SK-N-SH treated with all-trans-retinoic acid at 6 μM for 48 hours (cell line): Measurements from ENCODE around the gene MAP3K13.

Experiments used
- ATAC-seq: fragments of 200-7000 bp; cut with Tn5 transposase; 3 replicates; pipeline ENCODE4 v1.9.1; 2020; ENCODE audit warnings: mild to moderate bottlenecking, moderate library complexity
- ARNTL ChIP-seq: fragments of 450-650 bp; formaldehyde crosslinking; IDR thresholded peaks from 2 replicates; pipeline ENCODE4 v1.5.0; 2020; ENCODE audit warnings: low read depth, mild to moderate bottlenecking, moderate library complexity, borderline replicate concordance
- BACH2 ChIP-seq: fragments of 250-450 bp; sonication (Bioruptor Pico); IDR thresholded peaks from 2 replicates; pipeline ENCODE4 v1.9.0; 2021; ENCODE audit warnings: mild to moderate bottlenecking, borderline replicate concordance
- CSDC2 ChIP-seq: fragments of 250-450 bp; sonication (Bioruptor Pico); IDR thresholded peaks from 2 replicates; pipeline ENCODE4 v1.5.0; 2020; ENCODE audit warnings: mild to moderate bottlenecking, moderate library complexity
- ESRRG ChIP-seq: fragments of 250-450 bp; sonication (Bioruptor Pico); IDR thresholded peaks from 2 replicates; pipeline ENCODE4 v1.6.1; 2021; ENCODE audit warnings: mild to moderate bottlenecking
- ISL1 ChIP-seq: fragments of 250-450 bp; sonication (Bioruptor Pico); IDR thresholded peaks from 2 replicates; pipeline ENCODE4 v2.1.2; 2022; ENCODE audit warnings: mild to moderate bottlenecking, moderate library complexity
- OSR1 ChIP-seq: fragments of 250-450 bp; sonication (Bioruptor Pico); IDR thresholded peaks from 2 replicates; pipeline ENCODE4 v1.8.0; 2022; ENCODE audit warnings: moderate library complexity, mild to moderate bottlenecking, inconsistent platforms
- PPARA ChIP-seq: fragments of 250-450 bp; sonication (Bioruptor Pico); IDR thresholded peaks from 2 replicates; pipeline ENCODE4 v1.5.0; 2020; ENCODE audit warnings: mild to moderate bottlenecking, borderline replicate concordance
- RARB ChIP-seq: fragments of 250-450 bp; sonication (Bioruptor Pico); IDR thresholded peaks from 2 replicates; pipeline ENCODE4 v1.8.0; 2021; ENCODE audit warnings: mild to moderate bottlenecking, moderate library complexity
- SNAI2 ChIP-seq: fragments of 250-450 bp; sonication (Bioruptor Pico); IDR thresholded peaks from 2 replicates; pipeline ENCODE4 v1.5.0; 2020; ENCODE audit warnings: mild to moderate bottlenecking, moderate library complexity
- TCF4 ChIP-seq: fragments of 250-450 bp; sonication (Bioruptor Pico); IDR thresholded peaks from 2 replicates; pipeline ENCODE4 v1.8.0; 2021; ENCODE audit warnings: mild to moderate bottlenecking, moderate library complexity, borderline replicate concordance
- TOX ChIP-seq: fragments of 250-450 bp; sonication (Bioruptor Pico); IDR thresholded peaks from 2 replicates; pipeline ENCODE4 v1.8.0; 2021; ENCODE audit warnings: mild to moderate bottlenecking, moderate library complexity, borderline replicate concordance
- ZC3H10 ChIP-seq: fragments of 250-450 bp; sonication (Bioruptor Pico); IDR thresholded peaks from 2 replicates; pipeline ENCODE4 v1.5.1; 2021; ENCODE audit warnings: mild to moderate bottlenecking, moderate library complexity
- ZFP3 ChIP-seq: fragments of 250-450 bp; sonication (Bioruptor Pico); IDR thresholded peaks from 2 replicates; pipeline ENCODE4 v1.5.0; 2020; ENCODE audit warnings: mild to moderate bottlenecking, moderate library complexity
- ZFP30 ChIP-seq: fragments of 450-650 bp; formaldehyde crosslinking; IDR thresholded peaks from 2 replicates; pipeline ENCODE4 v1.5.0; 2022; ENCODE audit warnings: mild to moderate bottlenecking, moderate library complexity
- ZNF565 ChIP-seq: fragments of 450-650 bp; formaldehyde crosslinking; conservative IDR thresholded peaks from 2 replicates; pipeline ENCODE4 v1.5.0; 2020; ENCODE audit warnings: low read depth, mild to moderate bottlenecking, moderate library complexity
- ZNF70 ChIP-seq: fragments of 450-650 bp; formaldehyde crosslinking; IDR thresholded peaks from 2 replicates; pipeline ENCODE4 v1.5.0; 2020; ENCODE audit warnings: mild to moderate bottlenecking, moderate library complexity
- ZNF8 ChIP-seq: fragments of 450-650 bp; formaldehyde crosslinking; IDR thresholded peaks from 2 replicates; pipeline ENCODE4 v1.5.0; 2020; ENCODE audit warnings: mild to moderate bottlenecking, moderate library complexity
- TF ChIP-seq, protein P1 (sequence below): fragments of 250-450 bp; sonication (Bioruptor Pico); IDR thresholded peaks from 2 replicates; pipeline ENCODE4 v1.8.0; 2020; ENCODE audit warnings: mild to moderate bottlenecking, moderate library complexity, borderline replicate concordance
- TF ChIP-seq, protein P2 (sequence below): fragments of 250-450 bp; sonication (Bioruptor Pico); IDR thresholded peaks from 2 replicates; pipeline ENCODE4 v1.8.0; 2021; ENCODE audit warnings: low read depth, mild to moderate bottlenecking, moderate library complexity, borderline replicate concordance
- TF ChIP-seq, protein P3 (sequence below): fragments of 250-450 bp; sonication (Bioruptor Pico); IDR thresholded peaks from 2 replicates; pipeline ENCODE4 v1.5.0; 2020; ENCODE audit warnings: mild to moderate bottlenecking, moderate library complexity
- TF ChIP-seq, protein P4 (sequence below): fragments of 250-450 bp; sonication (Bioruptor Pico); IDR thresholded peaks from 2 replicates; pipeline ENCODE4 v1.5.1; 2021; ENCODE audit warnings: mild to moderate bottlenecking, moderate library complexity
- TF ChIP-seq, protein P5 (sequence below): fragments of 250-450 bp; sonication (Bioruptor Pico); IDR thresholded peaks from 2 replicates; pipeline ENCODE4 v1.5.1; 2020; ENCODE audit warnings: low read depth, mild to moderate bottlenecking, moderate library complexity

The MAP3K13 gene

DNA sequence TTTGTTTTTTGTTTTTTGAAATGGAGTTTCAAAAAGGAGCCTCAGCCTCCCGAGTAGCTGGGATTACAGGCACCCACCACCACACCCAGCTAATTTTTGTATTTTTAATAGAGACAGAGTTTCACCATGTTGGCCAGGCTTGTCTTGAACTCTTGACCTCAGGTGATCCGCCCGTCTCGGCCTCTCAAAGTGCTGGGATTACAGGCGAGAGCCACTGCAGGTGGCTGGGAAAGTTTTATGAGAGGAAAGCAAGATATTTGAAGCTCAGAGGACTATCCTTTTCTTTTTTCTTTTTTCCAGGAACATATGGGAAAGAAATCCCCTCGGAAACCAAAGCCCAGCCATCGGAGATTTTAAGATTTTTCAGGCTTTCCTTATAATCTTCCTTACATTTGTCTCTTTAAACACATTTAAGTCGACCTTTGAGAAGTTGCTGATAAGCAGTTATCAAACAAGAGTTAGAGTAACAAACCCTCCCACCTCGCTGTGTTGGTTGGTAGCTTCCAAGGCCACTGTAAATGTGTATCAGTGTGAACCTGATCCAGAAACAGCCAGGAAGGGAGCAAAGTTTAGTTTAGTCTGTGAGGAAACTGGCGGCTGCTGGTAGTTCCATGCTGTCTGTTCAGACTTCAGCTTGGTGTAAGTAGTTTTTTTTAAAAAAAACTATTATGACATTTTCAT, 34.5 kb upstream of the MAP3K13 start:
- no peak for ATAC-seq
- TF ChIP-seq ARNTL (CRISPR knock-in tag): no peak
- TF ChIP-seq, protein P1, sequence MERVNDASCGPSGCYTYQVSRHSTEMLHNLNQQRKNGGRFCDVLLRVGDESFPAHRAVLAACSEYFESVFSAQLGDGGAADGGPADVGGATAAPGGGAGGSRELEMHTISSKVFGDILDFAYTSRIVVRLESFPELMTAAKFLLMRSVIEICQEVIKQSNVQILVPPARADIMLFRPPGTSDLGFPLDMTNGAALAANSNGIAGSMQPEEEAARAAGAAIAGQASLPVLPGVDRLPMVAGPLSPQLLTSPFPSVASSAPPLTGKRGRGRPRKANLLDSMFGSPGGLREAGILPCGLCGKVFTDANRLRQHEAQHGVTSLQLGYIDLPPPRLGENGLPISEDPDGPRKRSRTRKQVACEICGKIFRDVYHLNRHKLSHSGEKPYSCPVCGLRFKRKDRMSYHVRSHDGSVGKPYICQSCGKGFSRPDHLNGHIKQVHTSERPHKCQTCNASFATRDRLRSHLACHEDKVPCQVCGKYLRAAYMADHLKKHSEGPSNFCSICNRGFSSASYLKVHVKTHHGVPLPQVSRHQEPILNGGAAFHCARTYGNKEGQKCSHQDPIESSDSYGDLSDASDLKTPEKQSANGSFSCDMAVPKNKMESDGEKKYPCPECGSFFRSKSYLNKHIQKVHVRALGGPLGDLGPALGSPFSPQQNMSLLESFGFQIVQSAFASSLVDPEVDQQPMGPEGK (CRISPR knock-in tag): no peak
- no peak for TF ChIP-seq TCF4 (CRISPR knock-in tag)
- no peak for TF ChIP-seq PPARA
- no peak for TF ChIP-seq ZNF8 (CRISPR knock-in tag)
- TF ChIP-seq CSDC2: no peak
- no peak for TF ChIP-seq ZNF70
- no peak for TF ChIP-seq ZC3H10 (CRISPR knock-in tag)
- TF ChIP-seq BACH2 (CRISPR knock-in tag): no peak
- TF ChIP-seq SNAI2 (CRISPR knock-in tag): no peak
- no peak for TF ChIP-seq ISL1 (CRISPR knock-in tag)
- TF ChIP-seq, protein P2, sequence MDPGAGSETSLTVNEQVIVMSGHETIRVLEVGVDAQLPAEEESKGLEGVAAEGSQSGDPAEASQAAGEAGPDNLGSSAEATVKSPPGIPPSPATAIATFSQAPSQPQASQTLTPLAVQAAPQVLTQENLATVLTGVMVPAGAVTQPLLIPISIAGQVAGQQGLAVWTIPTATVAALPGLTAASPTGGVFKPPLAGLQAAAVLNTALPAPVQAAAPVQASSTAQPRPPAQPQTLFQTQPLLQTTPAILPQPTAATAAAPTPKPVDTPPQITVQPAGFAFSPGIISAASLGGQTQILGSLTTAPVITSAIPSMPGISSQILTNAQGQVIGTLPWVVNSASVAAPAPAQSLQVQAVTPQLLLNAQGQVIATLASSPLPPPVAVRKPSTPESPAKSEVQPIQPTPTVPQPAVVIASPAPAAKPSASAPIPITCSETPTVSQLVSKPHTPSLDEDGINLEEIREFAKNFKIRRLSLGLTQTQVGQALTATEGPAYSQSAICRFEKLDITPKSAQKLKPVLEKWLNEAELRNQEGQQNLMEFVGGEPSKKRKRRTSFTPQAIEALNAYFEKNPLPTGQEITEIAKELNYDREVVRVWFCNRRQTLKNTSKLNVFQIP (CRISPR knock-in tag): no peak
- TF ChIP-seq OSR1 (CRISPR knock-in tag): no peak

DNA sequence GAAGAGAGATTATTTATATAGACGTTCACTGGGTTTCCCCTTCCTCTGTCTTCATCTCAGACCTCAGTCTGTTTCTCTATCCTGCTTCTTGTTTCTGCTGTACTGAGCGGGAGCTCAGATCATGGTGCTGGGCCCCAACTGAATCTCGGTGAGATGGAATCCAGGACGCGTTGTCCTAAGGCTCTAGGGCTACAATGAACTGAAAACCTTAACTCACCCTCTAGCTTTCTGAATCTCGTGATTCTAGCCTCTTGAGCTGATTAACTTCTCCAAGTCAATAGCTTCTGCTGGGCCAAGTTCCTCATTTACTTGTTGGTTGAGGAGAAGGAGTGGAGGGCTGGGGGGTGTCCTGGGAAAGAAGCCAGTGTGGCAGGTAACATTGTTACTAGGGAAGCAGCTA, 32.7 kb upstream of the MAP3K13 start:
- TF ChIP-seq SNAI2 (CRISPR knock-in tag) (no peak), ESRRG (no peak), ZC3H10 (CRISPR knock-in tag) (no peak), ZNF8 (CRISPR knock-in tag) (no peak), ZNF565 (CRISPR knock-in tag) (no peak), OSR1 (CRISPR knock-in tag) (no peak), ARNTL (CRISPR knock-in tag) (no peak), RARB (no peak), TCF4 (CRISPR knock-in tag) (no peak)
- TF ChIP-seq, protein P2 (CRISPR knock-in tag): no peak
- no peak for ATAC-seq

DNA sequence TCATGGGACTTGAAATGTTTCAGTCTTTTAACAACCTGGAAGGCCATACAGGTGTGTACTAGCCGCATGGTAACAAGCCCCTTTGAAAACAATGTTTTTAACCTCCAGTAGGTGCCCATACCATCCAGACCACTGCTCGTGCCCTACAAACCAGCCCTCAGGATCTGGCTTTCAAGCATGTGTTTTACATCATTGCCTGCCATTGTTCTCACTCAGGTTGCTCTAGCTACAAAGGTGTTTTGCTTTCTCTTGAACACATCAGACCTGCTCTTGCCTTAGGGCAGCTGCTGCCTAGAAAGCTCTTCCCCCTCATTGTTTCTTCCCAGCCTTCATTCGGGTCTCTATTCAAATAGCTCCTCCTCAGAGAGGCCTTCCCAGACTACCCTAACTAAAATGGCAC, 32.3 kb upstream of the MAP3K13 start:
- no peak for ATAC-seq
- TF ChIP-seq ZFP3 (CRISPR knock-in tag): no peak
- TF ChIP-seq PPARA: no peak
- TF ChIP-seq TCF4 (CRISPR knock-in tag): no peak
- TF ChIP-seq CSDC2: no peak
- TF ChIP-seq, protein P3, sequence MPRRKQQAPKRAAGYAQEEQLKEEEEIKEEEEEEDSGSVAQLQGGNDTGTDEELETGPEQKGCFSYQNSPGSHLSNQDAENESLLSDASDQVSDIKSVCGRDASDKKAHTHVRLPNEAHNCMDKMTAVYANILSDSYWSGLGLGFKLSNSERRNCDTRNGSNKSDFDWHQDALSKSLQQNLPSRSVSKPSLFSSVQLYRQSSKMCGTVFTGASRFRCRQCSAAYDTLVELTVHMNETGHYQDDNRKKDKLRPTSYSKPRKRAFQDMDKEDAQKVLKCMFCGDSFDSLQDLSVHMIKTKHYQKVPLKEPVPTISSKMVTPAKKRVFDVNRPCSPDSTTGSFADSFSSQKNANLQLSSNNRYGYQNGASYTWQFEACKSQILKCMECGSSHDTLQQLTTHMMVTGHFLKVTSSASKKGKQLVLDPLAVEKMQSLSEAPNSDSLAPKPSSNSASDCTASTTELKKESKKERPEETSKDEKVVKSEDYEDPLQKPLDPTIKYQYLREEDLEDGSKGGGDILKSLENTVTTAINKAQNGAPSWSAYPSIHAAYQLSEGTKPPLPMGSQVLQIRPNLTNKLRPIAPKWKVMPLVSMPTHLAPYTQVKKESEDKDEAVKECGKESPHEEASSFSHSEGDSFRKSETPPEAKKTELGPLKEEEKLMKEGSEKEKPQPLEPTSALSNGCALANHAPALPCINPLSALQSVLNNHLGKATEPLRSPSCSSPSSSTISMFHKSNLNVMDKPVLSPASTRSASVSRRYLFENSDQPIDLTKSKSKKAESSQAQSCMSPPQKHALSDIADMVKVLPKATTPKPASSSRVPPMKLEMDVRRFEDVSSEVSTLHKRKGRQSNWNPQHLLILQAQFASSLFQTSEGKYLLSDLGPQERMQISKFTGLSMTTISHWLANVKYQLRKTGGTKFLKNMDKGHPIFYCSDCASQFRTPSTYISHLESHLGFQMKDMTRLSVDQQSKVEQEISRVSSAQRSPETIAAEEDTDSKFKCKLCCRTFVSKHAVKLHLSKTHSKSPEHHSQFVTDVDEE (CRISPR knock-in tag): no peak
- TF ChIP-seq, protein P4, sequence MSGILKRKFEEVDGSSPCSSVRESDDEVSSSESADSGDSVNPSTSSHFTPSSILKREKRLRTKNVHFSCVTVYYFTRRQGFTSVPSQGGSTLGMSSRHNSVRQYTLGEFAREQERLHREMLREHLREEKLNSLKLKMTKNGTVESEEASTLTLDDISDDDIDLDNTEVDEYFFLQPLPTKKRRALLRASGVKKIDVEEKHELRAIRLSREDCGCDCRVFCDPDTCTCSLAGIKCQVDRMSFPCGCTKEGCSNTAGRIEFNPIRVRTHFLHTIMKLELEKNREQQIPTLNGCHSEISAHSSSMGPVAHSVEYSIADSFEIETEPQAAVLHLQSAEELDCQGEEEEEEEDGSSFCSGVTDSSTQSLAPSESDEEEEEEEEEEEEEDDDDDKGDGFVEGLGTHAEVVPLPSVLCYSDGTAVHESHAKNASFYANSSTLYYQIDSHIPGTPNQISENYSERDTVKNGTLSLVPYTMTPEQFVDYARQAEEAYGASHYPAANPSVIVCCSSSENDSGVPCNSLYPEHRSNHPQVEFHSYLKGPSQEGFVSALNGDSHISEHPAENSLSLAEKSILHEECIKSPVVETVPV (CRISPR knock-in tag): no peak
- TF ChIP-seq ZNF8 (CRISPR knock-in tag): no peak
- TF ChIP-seq BACH2 (CRISPR knock-in tag): no peak
- TF ChIP-seq ZNF70: no peak
- TF ChIP-seq ZNF565 (CRISPR knock-in tag): no peak
- no peak for TF ChIP-seq ZFP30 (CRISPR knock-in tag)
- TF ChIP-seq TOX: no peak
- no peak for TF ChIP-seq ESRRG
- TF ChIP-seq, protein P5, sequence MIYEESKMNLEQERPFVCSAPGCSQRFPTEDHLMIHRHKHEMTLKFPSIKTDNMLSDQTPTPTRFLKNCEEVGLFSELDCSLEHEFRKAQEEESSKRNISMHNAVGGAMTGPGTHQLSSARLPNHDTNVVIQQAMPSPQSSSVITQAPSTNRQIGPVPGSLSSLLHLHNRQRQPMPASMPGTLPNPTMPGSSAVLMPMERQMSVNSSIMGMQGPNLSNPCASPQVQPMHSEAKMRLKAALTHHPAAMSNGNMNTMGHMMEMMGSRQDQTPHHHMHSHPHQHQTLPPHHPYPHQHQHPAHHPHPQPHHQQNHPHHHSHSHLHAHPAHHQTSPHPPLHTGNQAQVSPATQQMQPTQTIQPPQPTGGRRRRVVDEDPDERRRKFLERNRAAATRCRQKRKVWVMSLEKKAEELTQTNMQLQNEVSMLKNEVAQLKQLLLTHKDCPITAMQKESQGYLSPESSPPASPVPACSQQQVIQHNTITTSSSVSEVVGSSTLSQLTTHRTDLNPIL (CRISPR knock-in tag): no peak
